NCI-H345 (cell line): ENCODE data around the gene CUL2.
A peak's percentile ranks its signal among the peaks of the same experiment; 100 is the strongest.
"Not testable (repeated sequence)": the region's sequence is repeated elsewhere in the genome, so short reads cannot be mapped to it uniquely, and the experiment has no call there.

Experiments used
- DNase-seq: peaks from one replicate; lab custom pipeline; 2025; lab: John Stamatoyannopoulos, UW

The CUL2 gene

DNA sequence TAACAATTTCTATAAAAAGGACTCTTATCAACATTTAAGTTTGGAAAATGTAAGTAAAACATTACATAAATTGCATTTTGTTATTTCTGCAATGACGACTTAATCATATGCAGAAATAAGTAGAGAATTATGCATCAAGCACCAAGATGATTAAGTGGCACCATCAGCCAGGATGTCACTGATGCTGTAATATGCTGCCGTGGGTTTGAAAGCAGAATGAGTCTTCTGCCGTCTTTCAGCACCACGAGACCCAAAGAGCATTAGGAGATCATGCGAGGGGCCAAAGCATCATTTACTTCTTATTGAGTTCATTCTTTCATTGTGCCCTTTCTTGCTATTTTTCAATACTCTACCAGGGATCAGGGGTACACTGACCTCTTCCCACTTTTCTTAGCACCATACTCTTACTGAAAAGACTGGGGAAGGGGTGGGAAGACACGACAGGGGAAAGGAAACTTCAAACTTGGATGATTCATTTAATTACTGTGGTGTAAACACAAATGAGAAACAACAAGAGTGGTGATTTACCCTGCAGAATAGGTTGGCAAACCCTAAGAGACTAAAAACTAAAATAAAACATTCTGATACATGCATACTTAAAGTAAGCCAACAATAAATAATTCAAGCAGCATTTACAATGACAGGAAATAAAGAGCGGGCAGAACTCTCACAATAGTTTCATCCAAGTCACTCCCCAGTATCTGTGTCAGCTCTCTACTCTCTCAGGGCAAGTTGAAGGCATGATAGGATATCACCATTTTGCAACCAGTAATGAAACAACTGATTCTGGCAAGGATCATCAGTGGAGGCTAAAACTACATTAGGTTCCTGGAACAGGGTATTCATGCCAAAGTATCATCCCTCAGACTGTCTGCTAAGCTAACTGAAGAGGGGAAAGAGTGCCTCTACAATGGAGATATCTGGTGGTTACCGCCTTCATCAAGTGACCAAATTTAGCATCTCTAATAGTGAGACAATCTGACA lies 70.8 kb downstream of the CUL2 start:
- no peak for DNase-seq

DNA sequence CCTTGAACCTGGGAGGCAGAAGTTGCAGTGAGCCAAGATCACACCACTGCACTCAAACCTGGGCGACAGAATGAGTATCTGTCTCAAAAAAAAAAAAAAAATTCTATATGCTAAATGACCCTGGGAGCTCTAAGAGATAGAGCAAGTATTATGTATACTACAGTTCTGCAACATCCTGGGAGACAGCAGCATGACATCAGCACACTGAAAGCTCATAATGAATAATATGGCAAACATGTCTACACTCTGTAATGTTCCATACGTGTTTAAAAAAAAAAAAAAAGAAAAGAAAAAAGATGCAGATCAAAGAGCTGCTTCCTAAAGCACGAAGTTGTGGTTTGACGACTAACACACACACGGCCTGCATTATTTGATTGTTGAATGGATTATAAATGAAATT lies 72.5 kb downstream of the CUL2 start:
- no peak for DNase-seq

DNA sequence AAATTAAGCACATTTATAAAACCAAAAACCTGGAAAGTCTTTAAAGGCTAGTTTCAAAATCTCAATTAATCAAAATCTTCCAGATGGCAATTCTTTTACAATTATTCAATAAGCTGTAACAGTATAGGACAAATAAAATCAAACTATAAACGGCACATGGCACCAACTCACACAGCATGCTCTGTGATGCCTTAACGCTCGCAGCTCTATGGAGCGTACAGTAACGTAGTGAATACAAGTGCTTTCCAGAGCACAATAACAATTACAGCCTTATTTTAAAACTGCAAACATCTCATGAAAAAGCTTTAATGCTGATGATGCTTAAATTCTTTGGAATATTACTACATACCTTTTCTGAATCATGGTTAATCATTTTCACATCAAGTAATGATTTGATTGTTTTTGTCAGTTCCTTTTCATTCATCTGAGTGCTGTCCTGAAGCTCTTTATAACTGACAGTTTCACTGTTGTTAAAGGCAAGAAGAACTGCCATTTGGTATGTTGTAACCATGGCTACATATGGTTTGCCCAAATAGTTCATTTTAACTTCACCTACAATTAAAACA lies 74.2 kb downstream of the CUL2 start:
- DNase-seq: no peak

DNA sequence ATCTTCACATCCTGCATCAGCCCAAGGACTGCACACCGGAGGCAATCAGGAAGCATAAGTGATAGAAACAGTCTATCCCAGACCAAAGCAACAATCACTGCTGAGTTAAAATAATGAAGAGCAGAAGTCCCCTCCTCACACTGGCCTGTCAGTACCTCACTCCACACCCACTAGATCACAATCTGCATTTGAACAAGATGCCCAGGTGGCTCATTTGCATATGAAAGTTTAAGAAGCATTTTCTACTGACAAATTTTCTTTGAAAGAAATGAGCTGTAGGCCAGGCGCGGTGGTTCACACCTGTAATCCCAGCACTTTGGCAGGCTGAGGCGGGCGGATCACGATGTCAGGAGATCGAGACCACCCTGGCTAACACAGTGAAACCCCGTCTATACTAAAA lies 77.4 kb downstream of the CUL2 start:
- DNase-seq: no peak

DNA sequence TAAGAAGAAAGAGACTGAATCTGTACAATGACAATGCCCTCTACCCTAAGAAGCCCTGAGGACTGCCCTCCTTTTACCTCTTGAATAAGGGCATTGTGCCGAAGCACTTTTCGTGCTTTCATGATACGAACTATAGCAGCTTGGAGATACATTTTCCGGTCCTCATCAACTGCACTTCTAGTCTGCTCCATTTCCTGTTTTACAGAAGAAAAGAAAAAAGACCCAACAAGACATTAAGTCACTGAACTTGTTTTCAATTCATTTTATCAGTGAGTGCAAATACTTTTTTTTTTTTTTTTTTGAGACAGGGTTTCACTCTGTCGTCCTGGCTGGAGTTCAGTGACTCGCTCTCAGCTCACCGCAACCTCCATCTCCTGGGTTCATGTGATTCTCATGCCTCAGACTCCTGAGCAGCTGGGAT lies 78.4 kb downstream of the CUL2 start:
- no peak for DNase-seq

DNA sequence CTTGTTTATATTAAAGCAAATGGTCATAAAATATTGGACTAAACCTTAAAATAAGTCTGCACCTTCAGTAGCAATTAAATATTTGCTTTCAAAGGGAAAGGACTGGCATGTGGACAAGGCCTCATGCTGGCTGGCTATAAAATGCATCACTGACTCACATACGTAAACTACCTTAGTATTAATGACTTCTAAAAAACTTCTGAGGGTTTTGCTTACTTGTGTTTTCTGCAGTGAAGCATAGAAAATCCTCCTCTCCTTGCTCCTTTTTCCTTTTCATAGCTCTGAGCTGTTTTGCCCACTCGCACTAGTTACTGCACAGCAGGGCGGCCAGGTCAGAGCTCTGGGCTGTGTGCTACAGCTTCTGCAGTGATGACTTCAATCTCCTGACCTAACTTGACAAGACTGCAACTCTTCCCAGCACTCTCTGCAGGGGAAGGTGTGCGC lies 82.3 kb downstream of the CUL2 start:
- DNase-seq: no peak

DNA sequence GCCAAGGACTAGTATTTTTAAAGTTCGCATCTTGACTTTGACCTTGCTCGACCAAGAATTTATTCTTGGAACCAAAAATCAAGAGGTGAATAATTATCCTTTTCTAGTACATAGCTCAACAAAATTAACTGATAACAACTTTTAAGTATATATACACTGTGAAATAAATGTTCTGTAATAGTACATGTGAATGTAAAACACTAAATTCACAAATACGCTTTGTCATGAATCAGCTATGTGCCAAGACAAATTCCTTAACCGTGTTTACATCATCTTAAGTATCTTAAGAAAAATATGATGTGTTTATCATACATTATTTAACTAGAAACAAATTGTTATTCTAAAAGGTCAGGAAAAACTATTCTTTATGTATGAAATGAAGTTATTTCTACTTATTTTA lies 83.3 kb downstream of the CUL2 start:
- no peak for DNase-seq

DNA sequence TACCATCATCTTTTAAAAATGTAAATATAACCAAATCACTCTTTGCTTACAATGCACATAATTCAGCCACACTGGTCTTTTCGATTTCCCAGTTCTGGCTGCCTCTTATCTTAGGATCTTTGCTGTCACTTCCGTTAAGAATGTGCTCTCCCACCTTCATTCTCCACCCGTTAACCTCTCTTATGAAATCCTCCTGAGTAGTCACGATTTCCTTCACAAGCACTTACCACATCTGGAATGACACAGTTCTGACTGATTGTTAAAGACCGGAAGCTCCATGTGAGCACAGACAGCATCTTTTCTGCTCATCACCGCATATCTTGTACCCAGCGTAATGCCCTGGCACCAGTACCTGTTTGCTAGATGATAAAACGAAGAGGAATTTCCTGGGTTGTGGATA lies 84.3 kb downstream of the CUL2 start:
- DNase-seq: no peak

DNA sequence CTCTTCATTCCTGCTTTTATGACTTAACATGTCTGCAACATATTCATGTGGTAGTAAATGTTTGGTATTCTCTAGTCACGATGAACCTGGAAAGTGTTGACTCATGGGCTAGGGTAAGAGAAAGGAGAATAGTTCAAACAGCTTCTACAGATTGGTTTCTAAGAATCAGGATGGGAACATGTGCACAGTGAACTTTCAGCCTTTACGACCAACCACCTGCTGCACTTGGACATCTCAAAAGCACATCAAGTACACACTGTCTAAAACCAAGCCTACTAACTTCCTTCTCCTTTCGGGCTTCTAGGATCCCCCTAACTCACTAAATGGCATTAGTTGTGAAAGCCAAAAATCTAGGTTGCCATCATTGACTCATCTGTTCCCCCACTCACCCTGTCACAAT lies 85.5 kb downstream of the CUL2 start:
- DNase-seq: no peak

DNA sequence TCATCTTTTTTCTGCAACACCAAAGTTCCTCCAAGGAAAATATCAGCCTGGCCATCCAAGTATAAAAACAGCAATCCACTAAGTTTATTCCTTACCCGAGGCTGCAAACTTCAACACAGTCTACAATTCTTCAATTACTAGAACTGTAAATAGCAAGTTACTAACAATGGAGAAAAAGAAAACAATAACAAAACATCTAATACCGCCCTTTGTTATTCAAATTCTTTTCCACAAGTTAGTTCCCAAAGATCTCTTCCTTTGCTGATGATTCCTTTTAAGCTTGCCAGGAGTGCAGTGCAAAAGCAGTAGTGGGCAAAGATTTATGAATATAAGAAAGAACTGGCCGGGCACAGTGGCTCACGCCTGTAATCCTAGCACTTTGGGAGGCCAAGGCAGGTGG lies 86.2 kb downstream of the CUL2 start:
- no peak for DNase-seq

DNA sequence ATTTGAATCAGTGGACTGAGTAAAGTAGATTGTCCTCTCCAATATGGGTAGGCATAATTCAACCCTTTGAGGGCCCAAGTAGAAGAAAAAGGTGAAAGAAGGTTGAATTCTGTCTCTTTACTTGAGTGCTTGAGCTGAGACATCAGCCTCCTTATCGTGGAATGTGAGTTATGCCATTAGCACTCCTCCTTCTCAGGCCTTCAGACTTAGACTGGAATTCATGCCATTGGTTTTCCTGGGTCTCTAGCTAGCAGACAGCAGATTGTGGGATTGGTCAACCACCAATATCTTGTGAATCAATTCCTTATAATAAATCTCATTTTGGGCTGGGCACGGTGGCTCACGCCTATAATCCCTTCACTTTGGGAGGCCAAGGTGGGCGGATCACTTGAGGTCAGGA lies 89.2 kb downstream of the CUL2 start:
- no peak for DNase-seq

DNA sequence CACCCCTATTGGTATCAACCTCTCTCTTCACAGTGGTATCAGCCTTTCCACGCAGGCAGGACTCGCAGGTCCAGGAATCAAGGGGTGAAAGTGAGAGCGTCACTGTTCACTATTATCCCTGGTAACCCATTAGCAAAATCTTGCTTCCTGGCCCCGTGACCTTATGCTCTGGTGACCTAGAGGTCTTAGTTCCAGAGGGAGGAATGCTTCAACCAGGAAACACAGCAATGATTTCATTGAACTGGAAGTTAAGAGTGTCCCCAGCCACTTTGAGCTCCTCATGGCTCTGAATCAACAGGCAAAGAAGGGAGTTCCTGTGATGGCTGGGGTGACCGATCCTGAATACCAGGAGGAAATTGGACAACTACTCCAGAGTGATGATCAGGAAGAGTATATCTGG lies 90.6 kb downstream of the CUL2 start:
- DNase-seq: no peak

DNA sequence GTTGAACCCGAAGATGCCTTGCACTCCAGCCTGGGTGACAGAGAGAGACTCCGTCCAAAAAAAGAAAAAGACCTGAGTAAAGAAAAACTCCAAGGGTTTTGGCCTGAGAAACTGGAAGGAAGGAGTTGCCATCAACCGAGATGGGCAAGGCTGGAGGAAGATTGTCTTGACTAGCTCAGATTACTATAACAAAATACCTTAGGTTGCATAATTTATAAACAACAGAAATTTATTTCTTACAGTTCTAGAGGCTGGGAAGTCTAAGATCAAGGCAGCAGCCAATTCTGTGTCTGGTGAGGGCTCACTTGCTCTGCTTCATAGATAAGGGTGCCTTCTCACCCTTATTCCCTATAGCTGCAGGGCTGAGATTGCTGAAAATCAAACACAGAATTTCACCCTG lies 91.2 kb downstream of the CUL2 start:
- no peak for DNase-seq

DNA sequence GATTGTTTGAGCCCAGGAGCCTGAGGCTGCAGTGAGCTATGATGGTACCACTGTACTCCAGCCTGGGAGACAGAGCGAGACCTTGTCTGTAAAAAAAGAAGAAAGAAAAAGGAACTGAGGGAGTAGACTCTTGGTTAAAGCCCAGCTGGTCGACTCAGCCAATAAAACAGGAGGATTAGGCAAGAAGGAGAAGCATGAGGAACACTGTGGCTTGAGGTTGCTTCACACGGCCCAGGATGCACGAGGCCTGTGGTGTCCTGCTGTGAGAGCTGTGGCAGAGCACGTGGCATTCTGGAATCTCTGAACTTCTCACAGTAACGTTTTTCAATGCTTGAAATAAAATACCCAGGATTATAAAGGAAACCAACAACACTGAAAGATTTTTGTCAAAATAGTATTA lies 93.3 kb downstream of the CUL2 start:
- DNase-seq: no peak

DNA sequence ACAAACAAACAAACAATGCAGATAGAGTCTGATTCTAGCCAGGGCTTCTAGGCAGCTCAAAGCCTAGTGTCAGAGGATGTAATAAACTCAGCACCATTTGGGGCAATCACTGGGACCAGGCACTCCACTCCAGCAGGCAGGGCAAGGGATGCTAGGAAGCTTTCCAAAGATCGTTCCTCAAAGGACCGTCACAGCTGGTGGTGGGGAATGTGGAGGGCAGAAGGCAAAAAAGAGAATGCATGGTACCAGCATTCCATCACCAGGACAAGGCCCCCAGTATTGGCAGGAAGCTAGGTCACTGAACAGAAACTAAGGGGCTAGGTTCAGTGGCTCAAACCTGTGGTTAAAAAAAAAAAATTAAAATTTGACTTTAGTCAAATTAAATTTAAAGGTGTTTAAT lies 94.2 kb downstream of the CUL2 start:
- DNase-seq: no peak

DNA sequence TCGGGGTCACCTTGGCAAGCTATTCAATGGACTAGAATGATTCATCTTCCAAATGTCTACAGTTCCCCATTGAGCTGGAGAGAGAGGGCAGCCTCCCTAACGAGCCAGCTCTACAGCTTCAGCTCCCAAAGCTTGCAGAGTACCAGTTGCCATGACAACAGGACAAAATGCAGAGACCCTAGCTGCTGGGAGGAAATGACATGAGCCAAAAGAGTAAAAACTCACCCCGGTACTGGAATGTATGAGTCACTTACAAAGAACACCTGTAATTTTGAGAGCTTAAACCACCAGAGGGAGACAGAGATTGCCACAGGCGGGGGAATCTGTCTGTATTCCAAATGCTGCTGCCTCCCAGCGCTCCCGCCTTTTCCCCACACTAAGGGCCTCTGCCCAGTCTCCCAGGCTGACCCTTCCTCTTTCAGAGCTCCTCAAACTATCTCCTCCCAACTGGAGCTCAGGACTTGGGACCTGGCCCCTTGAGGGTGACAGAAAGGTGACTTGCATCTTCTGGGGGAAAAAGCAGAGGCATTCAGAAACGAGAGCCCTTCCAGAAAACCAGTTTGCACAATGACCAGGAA lies 95.5 kb downstream of the CUL2 start:
- DNase-seq: peak; percentile 26

DNA sequence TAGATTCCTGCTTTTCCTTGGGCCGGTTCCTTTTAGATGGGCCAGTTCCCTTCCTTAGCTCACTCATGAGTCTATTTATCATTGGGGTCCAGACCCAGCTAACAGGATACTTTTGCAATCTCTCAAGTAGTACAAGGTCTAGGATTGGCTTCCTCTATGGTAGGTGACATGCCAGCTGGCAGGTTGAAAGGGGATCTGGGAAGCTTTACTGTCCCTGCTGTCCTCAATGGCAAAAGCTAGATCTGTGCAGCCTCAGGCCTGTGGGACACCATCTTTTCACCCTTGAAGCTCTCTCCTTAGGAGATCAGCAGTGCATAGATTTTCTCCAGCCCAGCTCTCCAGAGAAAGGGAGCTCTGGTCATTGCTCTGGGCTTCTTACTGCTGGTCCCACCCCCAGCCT lies 96.4 kb downstream of the CUL2 start:
- DNase-seq: no peak

DNA sequence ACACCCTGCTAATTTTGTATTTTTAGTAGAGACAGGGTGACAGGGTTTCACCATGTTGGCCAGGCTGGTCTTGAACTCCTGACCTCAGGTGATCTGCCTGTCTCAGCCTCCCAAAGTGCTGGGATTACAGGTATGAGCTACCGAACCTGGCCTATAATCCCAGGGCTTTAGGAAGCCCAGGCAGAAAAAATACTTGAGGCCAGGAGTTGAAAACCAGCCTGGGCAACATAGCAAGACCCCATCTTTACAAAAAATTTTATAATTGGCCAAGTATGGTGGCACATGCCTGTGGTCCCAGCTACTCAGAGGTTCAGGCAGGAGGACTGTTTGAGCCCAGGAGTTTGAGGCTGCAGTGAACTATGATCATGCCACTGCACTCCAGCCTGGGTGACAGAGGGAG lies 99.0 kb downstream of the CUL2 start:
- not testable (repeated sequence) for DNase-seq

DNA sequence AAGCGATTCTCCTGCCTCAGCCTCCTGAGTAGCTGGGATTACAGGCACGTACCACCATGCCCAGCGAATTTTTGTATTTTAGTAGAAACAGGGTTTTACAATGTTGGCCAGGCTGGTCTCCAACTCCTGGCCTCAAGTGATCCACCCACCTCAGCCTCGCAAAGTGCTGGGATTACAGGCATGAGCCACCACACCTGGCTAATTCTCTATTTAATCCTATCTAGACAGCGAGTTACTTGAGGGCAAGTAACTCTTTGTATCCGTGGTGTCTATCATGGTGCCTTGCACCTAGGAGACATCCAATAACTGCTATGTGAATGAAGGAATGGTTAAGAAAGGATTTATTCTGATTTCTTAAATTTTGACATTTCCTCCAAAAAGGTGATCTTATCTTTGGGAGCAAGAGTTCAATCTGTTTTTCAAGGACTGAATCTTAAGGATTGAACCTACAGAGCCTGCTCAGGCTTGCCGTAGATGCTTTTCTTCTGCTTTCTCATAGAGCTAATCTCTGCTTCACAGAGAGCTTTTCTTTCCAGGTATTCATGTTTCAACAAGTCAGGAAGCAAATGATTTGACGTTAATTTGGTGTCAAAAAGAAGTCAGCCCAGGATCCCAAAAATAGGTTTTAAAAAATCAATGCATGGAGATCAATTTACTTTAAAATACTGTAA lies 101.6 kb downstream of the CUL2 start:
- no peak for DNase-seq

DNA sequence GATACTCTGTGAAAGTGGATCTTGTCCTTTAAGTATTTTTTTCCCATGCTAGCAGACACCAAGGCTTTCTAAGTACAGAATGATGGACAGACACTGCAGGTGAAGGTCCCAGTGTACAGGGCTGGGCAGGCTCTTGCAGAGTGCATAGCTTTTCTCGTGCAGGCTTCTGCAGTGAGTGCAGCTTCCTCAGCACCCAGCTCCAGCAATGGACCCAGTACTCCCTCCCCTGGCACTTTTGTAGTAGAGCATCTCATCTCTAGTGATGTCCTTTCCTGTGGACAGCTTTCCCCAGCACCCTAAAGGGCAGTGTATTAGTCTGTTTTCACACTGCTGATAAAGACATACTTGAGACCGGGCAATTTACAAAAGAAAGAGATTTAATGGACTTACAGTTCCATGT lies 104.3 kb downstream of the CUL2 start:
- DNase-seq: no peak

DNA sequence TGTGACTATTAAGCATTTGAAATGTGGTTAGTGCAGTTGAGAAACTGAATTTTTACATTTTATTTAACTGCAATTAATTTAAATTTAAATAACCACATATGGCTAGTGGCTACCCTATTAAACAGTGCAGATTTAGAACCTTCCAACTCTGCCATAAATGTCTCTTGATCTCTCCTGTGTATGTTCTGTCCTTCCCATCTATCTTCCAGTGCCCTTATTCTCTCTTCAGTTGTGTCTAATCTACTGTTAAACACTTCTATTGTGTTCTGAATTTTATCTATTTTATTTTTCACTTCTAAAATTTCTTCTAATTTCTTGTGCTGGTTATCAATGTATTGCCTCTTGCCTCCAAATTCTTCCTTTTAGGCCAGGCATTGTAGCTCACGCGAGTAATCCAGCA lies 105.0 kb downstream of the CUL2 start:
- DNase-seq: no peak

DNA sequence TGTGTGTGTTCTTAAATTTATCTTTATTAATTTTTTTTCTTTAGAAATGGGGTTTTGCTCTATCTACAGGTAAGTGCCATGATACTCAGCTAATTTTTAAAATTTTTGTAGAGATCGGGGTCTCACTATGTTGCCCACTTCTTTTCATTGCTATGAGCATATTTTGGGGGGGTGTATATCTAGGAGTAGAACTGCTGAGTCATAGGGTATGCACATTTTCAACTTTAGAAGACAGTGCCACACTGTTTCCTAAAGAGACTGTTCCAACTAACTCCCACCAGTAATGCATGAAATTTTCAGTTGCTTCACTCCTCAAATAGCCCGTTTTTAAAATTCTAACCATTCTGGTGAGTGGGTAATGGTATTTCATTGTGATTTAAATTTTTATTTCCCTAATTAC lies 108.3 kb downstream of the CUL2 start:
- no peak for DNase-seq

DNA sequence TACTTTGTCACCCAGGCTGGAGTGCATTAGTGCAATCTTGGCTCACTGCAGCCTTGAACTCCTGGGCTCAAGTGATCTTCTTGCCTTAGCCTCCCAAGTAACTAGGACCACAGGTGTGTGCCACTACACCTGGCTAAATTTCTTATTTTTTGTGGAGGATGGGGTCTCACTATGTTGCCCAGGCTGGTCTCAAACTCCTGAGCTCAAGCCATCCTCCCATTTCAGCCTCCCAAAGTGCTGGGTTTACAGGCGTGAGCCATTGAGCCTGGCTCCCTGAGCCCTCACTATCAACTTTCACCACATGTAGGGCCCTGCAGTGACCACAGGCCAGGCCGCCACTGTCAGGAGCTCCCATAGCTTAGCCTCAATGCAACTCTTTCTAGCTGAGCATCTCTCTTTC lies 110.2 kb downstream of the CUL2 start:
- no peak for DNase-seq
